HG03521 (cell line): ENCODE data around the gene CYYR1.

Source experiments
- ATAC-seq: cut with Tn5 transposase; IDR thresholded peaks from one replicate; pipeline ENCODE4 v1.9.1; 2021; ENCODE audit warnings: mild to moderate bottlenecking, moderate library complexity; ENCODE audit not compliant: unreplicated experiment

Gene CYYR1

DNA sequence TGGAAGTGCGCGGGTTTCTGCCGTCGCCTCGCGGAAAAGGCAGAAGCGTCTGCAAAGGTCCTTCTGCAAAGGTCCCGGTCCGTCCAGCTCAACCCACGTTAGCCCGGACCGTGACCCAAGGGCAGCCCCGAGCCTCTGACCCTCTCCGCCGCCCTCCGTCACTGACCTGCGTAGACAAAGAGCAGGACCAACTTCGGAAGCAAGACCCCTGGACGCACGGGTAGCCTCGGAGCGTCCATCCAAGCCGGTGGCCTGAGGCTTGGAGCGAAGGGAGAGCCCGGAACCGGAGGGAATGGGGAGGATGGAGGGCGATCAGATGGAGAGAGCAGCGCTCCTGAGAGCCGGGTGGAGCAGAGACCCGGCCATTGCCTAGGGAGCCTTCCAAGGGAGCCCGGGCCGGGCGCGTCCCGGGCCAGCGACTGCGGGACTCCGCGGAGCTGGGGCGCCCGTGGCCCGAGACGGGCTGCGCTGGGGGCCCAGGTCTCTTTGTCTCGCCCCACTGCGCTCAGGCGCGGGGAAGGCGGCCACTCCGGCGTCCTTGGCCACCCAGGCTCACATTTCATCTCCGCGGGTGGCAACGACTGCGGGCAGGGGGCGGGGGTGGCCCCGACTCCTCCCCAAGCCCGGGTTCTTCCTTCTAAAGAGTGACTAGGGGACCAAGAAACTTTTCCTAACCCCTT lies at the start of gene CYYR1:
Gene CYYR1 (minus strand): TSS at position 585 of the 680 bp plus-strand sequence. CDS start 346 bp downstream, at position 239.
- no peak for ATAC-seq

DNA sequence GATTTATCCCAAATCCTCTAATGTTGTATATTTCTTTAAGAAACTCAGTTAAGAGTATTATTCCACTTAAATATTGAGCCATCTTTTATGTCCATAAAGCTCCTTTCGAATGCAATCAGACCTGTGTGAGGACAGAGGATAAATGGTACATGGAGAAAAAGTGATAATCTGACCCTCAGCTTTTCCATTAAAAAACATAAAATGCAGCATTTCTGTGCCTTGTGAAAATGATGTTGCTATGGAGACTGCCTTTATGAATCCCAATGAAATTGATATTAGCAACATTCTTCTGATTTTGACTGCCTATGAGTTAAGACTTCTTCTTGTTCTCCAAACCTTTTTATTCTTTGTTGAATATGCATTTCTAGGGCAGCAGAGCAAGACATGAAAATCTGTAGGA lies 44.1 kb upstream of the CYYR1 start:
- no peak for ATAC-seq

DNA sequence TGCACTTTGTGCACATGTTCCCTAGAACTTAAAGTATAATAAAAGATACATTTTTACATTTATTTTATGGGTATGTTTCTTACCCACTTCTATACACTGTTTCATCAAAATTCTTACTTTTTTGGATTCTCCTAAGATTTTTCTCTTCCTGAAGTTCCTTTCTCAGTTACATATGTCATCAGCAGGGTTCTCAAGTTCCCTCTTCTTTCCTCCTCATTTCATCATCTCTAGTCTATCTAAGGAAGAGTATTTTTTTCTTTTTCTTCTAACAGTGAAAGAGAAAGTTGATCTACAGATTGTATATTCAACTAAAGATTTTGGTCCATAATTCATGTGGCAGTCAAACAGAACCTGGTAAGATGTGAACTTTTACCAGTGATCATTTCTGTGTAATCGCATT lies 41.2 kb upstream of the CYYR1 start:
- ATAC-seq, result no peak

DNA sequence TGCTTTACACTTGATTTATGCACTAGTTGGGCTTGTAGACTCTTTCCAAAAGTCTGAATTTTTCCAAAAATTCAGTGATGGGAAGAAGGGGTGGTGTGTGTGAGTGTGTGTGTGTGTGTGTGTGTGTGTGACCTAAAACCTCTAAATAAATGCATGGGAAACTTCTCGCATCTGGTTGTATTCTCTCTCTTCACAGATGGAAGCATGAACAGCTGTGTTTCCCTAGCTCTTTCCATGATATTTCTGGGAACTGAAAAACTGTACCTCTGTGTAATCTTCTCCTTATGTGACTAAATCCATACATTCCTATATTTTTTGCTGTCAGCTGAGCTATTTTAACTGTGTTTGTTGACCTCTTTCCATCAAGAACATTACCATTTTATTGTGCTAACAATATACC lies 26.2 kb upstream of the CYYR1 start:
- no peak for ATAC-seq

DNA sequence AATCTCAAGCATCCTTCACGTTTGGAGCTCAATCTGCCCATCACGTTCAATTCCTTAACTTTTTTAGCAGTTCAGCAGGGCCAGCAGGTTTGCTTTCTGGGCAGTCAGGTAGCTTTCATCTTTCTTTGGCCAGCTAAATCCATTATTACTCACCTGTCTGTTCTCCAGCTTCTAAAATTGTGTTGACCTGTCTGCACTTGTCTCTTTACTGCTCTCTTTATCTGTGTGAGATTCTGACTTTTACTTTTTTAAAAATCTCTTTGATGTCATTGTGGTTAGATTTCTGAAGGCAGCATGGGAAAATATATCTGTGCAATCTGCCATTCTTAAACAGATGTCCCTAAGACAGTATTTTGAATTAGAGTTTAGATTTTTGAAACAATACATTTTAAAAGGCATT lies 24.9 kb upstream of the CYYR1 start:
- ATAC-seq, result no peak

DNA sequence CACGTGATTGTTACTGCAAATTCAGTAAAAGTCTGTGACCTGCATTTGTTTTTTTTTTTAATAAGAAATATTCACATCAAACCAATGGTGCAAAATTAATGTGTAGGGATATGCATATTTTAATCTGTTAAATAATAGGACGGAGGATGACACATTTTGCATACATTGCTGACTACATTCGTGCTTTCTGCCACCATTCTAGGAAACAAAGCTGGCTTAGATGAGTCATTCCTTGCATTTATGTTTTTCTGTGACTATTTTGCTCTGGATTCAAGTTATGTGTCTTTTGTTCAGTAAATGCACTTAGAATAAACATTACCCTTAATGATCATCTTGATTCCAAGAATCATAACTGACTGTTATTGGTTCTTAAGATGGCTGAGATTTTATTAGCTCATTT lies 23.9 kb upstream of the CYYR1 start:
- ATAC-seq, result no peak

DNA sequence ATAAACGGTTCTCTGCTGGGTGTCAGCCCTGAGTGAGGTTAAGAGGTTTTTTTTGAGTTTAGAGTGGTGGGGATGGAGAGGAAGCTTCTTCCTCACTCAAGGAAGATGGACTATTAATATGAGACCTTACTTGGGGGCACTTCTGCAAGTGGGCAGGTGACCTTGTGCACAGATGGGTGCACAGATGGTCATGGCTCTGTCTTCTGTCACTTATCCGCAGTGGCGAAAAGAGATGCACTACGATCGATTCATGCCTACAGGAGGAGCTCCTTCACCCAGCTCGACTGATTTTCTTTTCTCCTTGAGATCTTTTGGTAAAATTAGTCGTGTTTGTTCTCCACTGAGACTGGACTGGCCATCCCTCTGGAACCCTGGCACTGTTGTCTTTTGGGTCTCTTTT lies 22.9 kb upstream of the CYYR1 start:
- no peak for ATAC-seq

DNA sequence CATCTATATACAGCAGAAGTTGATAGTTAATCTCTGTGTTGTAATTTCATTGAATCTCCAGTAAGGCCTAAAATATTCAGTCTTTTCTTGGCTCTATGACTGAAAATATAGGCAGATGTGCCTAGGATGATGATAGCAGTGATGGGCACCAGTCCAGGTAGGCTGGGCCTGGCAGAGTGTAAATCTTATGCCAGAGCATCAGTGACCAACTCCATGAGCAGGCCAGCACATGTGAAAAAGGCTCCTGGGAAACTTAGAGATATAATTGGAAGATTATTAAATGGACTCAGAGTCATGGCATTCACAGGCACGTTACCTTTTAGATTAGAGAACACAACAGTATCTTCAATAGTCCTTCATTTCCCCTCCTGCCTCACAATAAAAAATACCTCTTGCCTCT lies 20.7 kb upstream of the CYYR1 start:
- no peak for ATAC-seq

DNA sequence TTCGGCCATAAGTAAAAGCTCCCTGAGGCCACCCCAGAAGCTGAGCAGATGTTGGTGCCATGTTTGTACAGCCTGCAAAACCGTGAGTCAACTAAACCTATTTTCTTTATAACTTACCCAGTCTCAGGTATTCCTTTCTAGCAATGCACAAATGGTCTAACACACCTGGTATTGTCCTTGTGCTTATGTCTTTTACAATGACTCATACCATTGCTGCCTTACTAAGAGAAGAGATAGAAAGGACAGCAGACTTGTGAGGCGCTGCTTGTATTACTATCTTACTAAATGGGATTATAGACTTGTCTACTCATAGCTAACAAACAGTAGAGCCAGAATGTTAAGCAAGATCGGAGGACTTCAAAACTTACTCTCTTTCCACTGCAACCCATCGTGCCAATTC lies 18.5 kb upstream of the CYYR1 start:
- ATAC-seq, result no peak

DNA sequence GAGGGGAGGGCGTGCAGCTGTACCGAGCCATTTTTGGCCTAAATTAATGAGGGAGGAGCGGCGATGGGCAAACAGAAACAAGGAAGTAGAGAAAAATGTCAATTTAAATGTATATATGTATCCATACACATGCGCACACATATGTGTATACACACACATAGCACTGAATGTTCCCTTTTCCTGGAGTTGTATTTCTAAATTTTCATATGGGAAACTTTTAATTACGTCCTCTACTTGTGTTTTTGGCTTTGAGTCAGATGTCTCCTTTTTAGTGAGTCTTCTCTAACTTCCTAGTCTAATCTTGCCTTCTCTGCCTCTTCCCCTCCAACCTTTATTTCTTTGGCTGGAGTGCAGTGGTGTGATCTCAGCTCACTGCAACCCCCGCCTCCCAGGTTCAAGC lies 15.4 kb upstream of the CYYR1 start:
- ATAC-seq, result no peak

DNA sequence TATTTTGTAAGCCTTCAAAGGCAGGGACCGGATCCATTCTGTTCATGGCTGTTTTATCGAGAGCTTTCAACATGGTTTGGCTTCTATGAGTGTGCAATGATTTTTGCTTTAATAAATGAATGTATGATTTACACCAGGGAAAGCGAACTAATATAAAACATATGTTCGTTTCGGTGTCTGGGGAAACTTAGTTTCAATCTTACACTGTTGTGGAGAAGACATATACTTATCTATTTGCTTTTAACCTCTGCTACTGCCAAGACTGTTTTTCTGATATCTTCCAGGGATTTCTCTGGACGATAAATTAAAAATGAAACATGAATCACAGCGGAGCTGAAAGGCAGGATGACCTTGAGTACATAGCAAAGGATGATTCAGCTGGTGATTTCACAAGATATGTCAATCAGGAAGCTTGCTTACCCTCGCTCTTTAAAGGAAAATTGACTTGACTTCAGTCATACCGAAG lies 14.7 kb upstream of the CYYR1 start:
- no peak for ATAC-seq

DNA sequence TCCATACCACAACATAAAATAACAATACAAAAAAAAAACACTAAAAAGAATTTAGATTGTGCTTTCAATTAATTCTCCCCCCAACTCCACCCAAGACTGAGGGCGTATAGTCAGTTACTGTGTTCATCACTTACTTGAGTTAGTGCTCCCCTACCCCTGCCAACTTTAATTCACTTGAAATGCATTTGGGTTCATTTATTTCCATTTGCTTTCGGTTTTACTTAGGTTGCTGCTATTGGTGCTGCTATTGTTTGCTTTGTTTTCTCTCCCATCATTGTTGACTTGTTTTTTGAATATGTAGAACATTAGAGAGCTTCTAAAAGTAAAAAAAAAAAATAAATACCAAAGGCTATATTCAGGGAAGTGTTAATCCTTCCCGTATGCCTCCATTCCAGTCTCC lies 10.7 kb upstream of the CYYR1 start:
- no peak for ATAC-seq

DNA sequence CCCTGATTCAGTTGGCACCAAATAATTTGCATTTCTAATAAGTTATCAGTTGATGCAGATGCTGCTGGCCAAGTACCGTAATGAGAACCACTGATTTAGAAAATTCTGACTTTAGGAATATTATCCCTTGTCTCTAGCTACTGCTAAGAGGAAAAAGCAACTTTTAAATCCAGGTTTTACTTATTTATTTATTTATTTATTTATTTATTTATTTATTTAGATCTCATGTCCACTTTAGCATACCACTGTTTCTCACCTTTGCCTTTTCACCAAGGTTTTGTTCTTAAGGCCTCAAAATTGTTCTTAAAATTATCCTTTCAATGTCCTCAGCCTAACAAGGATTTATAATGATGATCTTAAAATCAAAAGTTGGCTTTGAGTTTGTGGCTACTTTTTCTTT lies 8.7 kb upstream of the CYYR1 start:
- ATAC-seq, result no peak

DNA sequence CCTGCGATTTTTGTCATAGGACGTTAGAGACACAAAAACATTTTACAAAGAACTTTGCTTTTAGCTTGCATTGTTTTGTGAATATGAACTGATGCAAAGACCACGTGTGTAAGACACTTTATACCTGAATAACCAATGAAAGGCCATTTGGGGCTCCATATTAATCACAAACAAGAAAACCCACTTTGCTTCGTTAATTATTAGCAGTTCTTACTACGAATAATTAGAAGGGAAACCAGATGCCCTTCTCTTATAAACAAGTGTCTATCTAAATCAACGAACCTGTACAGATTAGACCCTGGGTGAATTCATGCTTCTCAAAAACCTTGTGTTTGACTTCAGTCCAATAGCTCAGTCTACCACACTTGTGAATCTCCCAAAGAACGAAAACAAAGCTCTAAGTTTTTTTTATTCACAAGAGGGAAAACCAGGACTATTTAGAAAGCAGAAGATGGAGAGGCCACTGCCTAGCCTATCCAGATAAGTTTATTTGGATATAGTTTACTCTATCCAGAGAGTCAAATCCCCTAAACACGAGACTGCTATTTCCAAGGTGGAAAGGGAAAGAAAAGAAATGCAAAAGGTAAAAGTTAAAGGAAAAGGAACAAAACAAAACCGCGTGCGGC lies 897 bp downstream of the CYYR1 start:
- ATAC-seq, result no peak

DNA sequence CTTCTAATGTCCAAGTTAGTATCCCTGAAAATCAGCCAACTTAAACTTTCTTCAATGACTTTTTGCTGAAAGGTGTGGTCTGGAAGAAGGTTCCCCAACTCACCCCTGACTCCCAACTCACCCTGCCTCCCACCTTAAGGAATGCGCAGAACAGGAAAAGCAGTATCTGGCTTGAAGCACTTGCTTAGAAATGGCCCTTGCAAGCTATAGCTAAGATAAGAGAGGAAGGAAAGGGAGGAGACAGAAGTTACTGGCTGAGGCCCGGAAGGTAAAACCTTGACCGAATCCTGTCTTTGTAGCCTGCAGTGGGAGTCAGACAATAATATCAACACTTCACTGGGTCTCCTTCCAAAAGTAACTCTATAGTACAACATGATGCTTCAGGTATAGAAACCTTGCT lies 2.9 kb downstream of the CYYR1 start:
- no peak for ATAC-seq

DNA sequence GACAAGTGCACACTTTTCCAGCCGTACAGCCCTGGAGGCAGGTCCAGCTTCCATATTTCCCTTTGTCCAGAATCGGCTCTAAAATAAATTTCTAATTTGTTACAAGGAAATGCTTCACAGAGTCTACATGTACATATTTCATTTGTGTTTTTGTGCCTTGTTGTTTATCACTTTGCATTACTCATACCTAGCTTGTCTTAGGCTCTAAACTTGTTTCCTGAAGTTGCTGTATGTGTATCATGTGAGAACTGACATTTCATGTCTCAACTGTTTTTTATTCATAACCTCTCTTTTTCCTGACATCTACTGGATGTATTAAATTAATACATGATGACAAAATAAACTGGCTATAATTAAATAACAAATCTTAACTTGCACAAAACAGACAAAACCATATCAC lies 7.5 kb downstream of the CYYR1 start:
- no peak for ATAC-seq

DNA sequence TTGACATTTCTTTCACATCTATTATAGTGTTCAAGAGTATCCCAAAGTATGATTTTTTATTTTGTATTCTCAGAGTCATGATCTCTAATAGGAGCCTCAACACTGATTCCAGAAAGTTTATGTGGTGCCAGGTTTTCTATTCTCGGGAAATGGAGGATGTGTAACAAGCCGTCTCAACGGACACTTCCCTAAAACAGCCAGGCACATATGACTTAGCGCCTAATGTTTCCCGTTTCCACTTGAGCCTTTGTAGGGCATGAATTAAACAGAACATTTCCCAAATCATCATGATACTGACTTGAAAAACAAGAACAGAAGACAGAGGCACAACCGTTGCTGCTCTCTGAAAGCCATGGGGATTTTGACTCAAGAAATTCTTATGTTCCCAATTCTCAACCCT lies 8.0 kb downstream of the CYYR1 start:
- no peak for ATAC-seq

DNA sequence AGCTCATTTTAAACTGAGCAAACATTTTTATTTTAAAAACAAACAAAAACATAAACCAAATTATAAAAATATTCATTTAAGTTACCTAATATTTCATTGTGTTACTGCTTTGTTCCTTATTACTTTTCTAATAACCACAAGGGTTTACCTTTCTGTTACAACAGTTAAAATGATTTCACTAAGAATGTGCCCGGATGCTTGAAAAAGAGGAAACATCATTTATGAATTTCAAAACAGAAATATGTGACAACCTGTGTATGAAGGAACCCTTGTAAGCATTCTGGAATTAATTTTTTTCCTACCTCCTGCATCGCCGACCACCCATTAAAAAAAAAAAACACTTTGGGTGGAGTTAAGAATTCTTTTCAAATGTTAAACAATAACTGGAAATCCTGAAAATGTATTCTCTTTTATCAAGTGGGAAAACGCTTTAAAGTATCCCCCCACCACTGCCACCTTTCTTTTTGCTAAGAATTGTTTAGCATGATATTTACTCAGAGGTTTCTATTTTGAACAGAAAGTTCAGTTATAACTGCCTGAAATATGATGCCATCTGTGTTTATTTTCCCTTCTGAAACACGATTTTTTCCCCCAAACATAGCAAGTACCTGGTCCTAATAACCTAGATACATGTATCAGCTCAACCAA lies 9.1 kb downstream of the CYYR1 start:
- ATAC-seq, result no peak

DNA sequence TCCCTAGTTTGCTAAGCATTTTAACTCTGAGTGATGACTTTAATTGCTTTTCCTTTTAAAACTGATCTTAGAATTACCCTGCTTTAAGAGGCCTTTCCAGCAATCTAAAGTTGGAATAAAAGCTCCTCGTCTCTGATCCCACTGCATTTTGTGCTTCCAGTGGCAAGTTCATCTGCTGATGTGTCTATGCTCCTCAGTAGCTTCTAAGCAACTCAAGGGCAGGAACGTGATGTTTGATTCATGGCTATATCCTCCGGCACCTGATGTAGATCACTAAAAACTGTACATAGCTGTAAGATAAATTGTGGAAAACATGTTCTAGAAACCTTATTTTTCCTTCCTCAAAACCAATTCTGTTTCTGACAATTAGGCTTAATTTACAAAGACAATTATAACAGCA lies 12.5 kb downstream of the CYYR1 start:
- no peak for ATAC-seq

DNA sequence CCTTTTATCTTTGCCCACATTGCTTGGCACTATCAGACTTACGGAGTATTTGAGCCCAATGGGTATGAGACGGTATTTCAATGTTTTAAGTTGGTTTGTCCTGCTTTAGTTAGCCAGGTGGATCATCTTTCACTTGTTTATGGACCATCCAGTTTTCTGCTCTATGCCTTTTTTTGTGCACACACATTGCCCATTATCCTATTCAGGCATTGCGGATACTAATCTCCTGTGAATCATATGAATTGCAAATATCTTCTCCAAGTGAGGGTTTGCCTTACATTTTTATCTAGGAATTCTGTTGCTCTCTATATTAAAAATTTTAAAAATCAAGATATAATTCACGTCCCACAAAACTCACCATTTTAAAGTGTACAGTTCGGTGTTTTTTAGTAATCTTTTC lies 14.0 kb downstream of the CYYR1 start:
- ATAC-seq, result no peak

DNA sequence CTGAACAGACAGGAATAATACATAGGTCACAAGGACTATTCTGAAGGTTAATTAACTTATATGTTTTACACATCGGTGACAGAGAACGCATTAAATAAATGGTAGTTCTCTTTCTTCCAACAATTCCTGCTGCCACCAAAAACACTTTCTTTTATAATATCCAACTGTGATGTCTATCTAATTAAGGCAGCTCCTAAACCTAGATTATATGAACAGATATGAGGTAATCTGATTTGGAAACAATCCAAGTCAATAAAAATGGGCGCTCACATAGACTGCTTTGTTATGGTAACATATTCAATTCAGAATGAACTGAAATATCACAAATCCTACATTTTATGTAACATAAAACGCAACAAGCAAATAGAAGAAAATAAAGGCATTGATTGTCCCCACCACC lies 16.0 kb downstream of the CYYR1 start:
- ATAC-seq, result no peak

DNA sequence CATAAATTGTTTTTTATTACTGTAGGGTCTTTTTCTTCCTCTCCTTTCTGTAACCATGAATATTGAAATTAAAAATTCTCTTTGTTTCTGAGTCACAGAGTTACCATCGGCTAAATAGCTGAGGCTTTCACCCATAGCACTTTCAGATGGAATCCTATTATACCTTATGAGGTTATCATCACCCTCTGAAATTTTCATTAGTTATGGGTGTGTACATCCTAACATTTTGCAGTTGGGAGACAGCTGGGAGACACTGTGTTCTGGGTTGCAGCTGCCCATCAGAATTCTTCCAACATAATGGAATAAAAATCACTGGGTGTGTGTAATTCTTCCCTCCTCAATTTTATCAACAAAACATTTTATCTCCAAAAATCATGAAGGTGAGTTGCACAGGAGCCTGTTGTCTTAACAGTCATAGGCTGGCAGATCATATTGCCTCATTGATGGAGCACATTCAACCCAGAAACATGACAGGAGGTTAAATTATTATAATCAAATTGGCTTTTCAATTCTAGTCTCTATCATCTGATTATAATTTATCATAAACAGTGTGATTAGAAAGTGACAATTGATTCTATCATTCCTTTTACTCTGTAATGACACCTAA lies 17.4 kb downstream of the CYYR1 start:
- ATAC-seq, result no peak
